Mucosa of gallbladder (tissue), 1 donor: ENCODE measurements around the gene DAB2IP. TPM values are rescaled to one million over a fixed set of nuclear protein-coding genes. Genes with fewer than 3 reads are reported as not detected.
"Not testable (repeated sequence)": the region's sequence is repeated elsewhere in the genome, so short reads cannot be mapped to it uniquely, and the experiment has no call there.

ENCODE experiments used
- DNase-seq: peaks from one replicate; pipeline ENCODE4 v3.0.0-alpha.2; 2020; ENCODE audit warnings: low spot score
- total RNA-seq: library from RNA; stranded (reverse); gene quantifications from one replicate; pipeline ENCODE4 v1.2.1, GENCODE V29; 2021
- donor health status: DM: no; HTN: no; CAD: no.

The DAB2IP gene
- 114 TPM for total RNA-seq

DNA sequence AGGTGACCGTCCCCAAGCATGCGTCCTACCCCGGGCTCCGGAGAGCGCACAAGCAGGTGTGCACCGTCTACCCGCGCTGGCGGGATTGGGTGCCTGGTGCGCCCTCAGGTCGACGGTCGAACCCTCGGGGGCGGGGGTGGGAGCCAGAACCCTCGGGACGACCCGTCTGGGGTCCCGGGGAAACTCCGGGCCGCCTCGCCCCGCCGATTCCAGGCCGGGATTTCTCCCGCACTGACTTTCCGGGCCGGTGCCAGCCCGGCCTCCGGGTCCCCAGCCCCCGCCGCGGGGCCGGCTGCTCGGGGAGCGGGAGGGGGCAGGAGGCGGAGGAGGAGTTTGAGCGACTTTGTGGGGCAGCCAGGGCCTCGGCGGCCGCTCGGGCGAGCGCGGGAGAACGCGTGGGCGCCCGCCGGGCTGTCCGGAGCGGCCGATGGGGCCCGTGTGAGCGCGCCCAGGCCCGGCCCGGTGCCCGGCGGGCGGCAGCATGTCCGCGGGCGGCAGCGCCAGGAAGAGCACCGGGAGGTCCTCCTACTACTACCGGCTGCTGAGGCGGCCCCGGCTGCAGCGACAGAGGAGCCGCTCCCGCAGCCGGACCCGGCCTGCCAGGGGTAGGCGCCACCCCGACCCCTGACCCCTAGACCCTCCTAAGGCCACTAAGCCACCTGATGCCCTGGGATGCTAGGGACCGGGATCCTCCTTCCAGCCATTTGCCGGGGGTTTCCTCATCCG, at the start of gene DAB2IP:
Gene DAB2IP, plus strand, starts transcription at position 340 of the 726 bp plus-strand sequence. Its CDS starts 142 bp downstream, at position 482.
- DNase-seq: peak; percentile 45

DNA sequence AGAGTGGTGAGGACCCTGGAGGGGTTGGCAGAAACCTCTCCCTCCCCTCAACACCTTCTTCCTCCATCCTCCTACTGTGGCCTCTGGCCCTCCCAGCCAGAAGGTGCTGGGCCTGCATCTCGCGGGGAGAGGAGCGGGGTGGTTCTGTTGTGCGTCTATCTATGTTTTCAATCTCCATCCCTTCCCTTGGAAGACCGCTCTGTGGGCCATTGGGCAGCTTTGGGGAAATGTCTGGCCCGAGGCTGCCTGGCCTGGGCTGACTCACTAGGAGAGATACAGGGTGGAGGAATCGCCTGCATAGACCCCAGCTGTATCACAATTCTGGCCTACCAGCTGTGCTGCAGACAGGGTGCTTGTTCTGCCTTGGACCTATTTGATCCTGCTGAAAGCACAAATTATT, 48.4 kb upstream of the DAB2IP start:
- no peak for DNase-seq

DNA sequence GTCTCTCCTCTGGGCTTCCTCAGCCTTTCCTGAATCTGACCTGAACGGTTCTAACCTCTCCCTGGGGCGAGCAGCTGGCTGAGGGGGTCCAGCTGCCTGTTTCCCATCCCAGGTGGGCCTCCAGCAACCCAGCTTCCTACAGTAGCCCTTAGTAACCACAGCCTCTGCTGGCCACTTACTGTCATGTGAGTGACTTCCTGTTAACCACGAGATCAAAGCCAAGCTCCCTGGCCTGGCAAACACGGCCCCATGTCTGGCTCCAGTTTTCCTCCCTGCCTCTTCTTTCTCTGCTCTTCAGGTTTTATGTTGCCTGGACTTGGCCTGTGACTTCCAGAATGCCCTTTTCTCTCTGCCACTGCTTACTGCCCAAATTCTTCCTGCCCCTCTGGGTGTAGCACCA, 47.2 kb upstream of the DAB2IP start:
- peak; percentile 50 for DNase-seq

DNA sequence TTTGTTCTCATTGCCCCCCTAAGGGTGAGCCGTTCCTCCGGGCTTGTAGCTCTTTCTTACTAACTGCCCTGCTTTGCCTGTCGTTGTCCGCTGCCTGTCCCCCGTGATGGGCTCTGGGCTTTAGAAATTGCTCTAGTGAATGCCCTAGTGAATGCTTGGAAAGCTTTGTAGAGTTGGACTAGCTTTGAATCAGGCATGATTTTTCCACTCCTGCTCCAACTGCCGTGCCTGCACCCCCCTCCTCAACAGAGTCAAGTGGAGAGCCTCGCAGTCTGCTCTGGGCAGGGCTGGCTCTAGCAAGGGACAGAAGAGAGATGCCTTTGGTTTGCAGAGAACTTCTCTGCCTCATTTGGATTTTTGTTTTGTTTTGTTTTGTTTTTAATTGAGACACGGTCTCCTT, 46.8 kb upstream of the DAB2IP start:
- DNase-seq: no peak

DNA sequence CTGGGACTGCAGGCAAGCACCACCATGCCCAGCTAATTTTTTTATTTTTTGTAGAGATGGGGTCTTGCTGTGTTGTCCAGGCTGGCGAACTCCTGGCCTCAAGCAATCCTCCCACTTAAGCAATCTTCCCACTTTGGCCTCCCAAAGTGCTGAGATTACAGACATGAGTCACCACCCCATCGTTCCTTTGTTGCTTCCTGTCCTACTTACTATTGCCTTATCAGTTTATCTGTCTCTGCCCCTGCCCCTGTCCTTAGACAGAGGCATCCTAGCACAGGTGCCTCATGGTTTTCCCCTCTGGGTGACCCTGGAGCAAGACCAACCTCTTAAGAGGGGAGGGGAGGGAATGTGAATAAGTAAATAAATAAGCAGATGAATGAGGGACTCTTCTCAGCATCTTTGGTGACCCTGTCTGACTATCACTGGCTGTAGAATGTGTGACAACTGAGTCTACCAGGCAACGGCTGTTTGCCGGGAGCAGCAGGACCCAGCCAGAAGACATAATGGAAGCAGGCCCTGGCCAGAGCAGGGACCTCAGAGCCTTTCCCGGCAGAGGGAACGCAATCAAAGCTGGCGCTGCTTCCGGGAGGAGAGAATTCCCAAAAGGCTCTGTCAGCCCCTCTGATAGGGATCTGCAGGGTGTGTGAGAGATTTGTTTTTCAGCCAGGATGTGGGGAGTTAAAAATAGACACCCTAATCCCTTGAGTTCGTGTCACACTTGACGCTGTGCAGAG, 43.8 kb upstream of the DAB2IP start:
- DNase-seq: no peak

DNA sequence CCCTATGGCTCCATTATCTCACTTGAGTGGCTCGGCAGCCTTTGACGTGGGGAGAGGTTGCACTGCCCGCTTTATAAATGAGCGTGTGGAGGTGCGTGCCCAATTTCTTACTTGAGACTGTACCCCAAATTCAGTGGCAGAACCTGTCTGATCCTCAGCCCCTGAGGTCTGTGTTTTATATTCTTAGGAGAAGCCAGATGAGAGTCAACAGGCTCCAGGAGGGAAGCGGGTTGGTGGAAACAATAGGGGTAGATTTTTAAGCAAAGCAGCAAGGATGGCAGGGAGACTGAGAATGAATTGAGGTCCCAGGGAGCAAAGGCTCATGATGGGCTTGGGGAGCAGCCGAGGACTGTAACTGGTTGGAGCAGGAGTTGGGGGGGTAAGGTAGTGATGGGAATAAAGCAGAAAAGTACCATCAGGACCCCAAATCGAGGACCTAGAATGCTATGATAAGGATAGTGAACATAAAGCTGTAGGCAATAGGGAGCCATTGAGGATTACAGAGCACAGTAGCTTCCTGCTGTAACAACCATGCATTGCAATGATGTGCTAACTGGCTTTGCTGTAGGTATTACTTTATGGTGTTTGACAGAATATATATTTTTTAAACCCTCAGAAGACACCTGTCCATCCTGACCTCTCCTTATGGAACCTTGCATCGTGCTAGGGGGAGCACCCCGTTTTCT, 43.1 kb upstream of the DAB2IP start:
- DNase-seq: no peak

DNA sequence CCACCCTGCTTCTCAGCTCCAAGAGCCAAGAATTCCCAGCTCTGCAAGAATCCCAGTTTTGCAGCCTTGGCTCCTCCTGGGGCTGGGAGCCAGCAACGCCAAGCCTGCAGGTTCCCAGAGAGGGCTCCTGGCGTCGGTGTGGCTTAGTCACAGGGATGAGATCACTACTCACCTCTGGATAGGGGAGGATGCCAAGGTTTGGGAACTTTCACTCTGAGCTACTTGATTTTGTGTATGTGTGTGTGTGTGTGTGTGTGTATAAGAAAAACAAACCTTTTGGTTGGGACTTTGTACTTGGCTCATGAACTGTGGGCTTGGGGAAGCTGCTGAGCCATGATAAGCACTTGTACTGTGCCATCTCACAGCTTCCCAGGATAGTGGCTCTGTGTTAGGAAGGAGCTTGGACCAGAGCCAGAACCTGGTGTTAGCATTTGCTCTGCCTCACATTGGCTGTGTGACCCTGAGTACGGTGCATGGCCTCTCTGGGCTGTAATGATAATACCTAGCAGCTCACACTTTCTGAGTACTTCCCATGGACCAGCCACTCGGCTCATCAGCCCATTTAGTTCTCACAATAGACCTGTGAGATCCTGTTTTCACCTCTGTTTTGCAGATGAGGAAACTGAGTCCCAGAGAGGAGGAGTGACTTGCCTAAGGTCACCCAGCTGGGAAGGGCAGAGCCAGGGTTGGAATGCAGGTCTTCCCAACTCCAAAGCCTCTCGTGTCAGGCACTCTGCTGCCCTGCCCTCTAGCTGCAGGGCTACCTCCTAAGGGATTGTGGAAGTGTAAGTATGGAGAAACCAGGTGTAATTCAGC, 41.4 kb upstream of the DAB2IP start:
- peak; percentile 87 for DNase-seq

DNA sequence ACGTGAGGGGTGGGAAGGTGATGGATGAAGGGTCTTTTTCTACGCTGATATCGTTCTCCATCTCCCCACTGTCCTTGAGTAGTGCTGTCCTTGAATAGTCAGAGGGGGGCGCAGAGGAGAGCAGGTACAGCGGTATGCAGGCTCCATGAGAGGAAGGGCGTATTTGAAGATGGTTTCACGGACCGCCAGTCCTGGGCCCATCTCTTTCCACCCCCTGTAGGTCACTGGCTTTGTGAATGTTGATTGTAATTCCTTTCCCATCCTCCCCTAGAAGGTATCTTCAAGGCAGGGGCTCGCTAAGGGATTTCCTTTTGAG, 40.8 kb upstream of the DAB2IP start:
- no peak for DNase-seq

DNA sequence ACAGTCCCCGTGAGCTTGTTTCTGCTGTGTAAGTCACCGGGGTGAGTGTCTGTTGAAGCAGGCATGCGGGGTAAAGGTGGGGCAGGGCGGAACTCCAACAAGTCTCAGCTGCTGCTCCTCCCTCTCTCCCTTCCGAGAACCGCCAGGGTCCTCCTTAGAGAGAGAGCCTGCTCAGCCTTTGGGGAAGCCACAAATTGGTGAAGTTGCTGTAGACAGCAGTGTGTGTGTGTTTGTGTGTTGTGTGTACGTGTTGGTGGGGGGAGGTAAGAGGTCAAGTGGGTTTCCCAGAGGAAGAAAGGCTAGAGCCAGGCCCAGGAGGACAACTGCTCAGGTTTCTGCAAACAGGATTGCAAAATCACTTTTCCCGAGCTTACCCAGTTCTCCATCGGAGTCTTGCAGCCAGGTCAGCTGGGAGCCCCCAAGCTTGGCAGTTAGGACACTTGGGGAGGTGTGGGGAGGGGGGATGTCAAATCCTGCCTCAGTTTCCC, 38.9 kb upstream of the DAB2IP start:
- peak; percentile 49 for DNase-seq

DNA sequence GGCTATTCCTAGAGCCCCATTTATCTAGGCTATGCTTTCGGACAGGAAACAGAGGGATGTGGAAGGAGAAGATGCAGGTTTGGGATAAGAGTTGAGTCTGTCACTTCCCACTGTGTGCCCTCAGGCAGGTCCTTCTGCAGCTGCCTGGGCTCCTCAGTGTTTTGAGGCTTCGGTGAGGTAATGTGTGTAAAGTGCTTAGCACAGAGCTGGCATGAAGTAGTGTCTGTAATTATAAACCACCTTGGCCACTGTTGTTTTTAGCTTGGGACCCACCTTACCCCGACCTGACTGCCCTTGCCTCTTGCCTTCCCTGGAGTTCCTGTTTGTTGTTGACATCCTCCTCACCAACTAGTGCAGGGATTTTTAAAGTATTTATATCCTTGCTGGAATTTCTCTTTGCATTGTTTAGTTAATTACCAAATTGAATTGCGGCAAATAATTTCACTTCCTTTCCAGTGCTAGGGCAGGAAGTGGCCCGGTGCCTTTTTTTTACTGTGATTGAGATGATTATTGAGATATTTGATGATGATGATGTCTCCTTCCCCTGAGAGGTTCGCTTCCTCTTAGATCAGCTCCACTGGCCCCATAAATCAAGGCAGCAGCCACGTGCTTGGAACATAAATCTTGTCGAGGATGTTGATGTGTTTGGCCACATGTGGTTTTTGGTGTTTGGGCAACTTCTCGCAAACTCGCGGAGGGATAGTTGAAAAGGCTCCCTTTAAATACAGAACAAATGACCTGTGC, 38.3 kb upstream of the DAB2IP start:
- DNase-seq: no peak

DNA sequence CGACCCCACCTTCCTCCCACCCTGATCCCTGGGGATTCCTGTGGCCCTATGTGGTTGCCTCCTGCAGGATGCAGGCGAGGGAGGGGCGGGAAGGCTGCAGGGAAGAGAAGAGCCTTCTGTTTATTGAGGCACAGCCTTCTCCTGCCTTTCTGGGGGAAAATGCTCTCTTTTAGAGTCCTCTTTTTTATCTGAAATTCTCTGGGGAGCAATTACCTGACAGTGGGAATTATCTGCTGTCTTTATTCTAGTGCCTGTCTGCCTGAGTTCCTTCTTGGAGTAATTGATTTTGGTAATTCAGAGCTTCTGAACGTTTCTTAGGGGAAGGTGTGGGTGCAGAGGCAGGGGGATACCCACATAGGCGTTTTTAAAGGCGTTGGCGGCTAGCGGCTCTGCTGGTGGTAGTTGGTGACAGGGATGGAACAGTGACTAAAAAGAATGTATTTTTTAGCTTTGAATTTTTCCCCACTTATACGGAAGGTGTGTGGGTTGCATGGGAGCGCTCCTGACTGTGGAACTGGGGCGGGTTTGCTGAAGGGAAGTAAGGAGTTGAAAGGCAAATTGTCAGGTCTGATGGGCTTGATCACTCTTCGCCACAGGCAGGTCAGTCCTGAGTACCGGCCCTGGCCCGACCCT, 35.2 kb upstream of the DAB2IP start:
- no peak for DNase-seq

DNA sequence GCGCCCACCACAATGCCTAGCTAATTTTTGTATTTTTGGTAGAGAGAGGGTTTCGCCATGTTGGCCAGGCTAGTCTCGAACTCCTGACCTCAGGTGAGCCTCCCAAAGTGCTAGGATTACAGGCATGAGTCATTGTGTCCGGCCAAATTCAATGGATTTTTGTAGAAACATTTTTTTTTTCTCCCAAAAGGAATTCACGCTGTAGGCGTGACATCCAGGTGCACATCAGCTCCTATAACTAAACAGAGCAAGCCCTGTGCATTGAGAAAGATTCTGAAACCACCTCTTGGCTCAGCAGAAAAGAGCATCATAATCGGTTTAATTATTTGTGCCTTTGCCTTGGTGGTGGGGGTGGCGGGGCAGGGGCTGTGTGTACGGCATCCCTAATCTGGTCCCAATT, 32.9 kb upstream of the DAB2IP start:
- no peak for DNase-seq

DNA sequence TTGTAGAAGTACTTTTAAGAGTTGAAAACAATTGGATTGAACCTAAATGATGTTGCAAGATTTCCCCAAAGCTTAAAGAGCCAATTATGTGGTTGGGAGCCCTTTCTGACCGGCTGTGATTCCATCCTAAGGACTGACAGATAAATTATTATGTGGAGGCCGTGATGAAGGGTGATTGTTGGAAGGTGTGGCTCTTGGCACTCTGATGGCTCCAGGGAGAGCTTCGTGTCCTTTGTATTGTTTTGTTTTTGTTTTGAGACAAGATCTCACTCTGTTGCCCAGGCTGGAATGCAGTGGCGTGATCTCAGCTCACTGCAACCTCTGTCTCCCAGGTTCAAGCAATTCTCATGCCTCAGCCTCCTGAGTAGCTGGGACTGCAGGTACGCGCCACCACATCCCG, 32.5 kb upstream of the DAB2IP start:
- DNase-seq: not testable (repeated sequence)

DNA sequence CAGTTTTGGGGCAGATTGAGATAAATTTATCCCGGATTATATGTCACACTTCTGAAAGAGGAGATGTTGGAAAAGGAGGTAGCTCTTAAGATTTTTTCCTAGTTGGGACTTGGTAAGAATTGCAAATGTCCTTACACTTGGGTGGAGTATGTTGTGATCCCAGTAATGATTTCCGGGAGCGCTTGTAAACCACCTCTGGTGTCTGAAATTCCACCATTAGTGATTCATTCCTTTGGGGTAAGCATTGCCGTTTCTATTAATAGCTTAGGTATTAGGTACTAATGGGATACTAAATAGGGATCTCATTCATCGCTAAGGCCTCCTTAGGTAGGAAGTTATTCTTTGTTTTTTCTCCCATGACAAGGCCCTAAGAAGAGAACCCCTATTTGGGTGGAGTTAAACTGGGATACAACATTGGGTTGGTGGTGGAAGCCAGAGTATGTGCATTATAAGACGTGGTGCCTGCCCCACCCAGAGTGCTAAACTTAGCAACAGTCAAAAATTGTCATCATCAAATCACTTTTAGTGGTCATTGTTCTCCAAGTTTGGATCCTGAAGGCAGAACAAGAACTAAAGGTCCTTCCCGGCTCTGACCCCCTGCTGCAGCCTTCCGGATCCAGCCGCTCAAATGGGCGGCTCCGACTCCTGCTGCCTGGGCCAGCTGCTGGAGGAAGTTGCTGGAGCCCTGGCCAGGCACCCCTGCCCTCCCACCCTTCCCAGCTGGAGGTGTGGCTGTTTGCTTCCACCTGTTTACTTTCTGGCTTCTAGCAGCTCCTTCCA, 31.7 kb upstream of the DAB2IP start:
- peak; percentile 66 for DNase-seq

DNA sequence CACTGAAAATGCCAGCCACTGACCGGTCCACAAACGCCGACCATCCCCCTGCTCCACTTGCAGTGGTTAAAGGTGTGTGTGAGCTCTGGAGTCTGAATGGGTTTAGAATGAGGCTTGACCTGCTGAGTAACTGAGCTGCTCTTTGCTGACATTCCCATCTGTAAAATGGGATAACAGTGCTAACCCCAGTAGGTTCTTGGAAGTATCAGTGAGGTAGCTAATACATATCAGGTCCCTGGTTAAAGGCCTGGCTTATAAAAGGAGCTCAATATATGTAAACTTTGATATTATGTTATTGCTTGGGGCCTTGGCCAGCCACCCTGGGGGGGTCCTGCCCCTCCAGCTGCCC, 31.1 kb upstream of the DAB2IP start:
- DNase-seq: no peak

DNA sequence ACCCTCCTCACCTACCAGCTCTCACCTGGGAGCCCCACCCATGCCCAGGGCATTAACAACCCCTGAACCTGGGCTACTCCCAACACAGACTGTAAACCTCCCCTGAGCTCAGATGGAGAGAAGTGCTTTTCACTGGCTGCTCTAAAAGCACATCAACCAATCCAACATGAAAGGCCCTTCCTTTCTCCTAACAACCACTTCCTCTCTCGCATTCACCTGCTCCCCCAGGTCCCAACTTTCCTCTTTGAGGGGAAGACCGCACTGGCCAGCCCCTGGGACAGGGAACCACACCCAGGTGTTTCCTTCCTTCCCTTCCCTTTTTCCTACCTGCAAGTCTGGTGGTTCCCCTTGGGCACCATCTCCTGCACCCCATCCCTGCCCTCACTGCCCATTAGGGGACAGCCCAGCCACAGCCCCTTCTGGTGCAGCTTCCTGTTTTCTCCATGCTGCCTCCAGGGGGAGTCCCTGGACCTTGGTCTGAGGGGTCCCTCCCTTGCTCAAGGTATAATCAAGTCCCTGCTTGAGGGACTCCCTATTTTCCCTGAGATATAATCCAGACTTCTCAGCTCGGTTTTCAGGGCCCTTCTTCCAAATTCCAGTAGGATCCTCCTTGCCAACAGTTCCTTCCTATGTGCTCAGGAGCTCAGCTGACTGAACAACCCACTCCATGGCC, 30.5 kb upstream of the DAB2IP start:
- no peak for DNase-seq

DNA sequence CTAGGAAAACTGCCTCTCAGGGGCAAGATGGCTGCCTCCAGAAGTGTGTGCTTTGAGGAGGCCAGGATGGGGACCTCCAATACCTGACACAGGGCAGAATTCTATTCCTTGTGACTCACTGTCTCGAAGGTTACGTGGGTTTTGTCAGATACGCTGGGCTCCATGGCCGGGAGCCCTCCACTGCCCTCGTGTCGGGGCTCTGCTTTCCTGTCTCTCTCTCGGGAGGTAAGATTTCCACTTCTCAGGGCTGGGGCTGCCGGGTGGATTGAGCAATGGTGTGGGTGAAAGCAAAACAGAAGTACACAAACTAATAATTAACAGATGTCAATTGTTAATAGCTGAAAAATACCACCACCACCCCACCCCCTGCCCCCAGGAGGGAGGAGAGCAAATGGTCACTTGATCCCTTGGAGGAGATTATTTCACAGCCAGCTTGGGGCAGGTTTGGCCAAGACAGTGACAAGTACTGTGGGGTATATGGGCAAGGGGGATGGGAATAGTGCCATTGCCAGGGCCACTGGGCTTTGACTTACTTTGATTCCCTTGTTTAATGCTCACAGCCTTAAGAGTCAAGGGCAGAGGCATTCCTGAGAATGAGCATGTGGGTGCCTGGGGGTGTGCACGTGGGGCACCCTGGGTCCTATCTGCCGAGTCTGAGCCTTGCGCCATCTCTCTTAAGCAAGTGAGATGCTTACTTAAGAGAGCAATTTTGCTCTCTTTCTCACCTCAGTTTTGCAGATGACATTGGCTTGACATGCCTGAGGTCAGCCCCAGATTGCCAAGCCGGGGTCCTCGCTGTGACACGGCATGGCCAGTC, 28.8 kb upstream of the DAB2IP start:
- peak; percentile 65 for DNase-seq

DNA sequence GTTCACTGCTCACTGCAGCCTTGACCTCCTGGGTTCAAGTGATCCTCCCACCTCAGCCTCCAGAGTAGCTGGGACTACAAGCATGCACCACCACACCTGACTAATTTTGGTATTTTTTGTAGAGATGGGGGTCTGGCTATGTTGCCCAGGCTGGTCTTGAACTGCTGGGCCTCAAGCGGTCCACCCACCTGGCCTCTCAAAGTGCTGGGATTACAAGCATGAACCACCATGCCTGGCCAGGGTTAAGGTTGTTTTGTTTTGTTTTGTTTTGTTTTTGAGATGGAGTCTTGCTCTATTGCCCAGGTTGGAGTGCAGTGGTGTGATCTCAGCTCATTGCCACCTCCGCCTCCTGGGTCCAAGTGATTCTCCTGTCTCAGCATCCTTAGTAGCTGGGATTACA, 28.0 kb upstream of the DAB2IP start:
- not testable (repeated sequence) for DNase-seq

DNA sequence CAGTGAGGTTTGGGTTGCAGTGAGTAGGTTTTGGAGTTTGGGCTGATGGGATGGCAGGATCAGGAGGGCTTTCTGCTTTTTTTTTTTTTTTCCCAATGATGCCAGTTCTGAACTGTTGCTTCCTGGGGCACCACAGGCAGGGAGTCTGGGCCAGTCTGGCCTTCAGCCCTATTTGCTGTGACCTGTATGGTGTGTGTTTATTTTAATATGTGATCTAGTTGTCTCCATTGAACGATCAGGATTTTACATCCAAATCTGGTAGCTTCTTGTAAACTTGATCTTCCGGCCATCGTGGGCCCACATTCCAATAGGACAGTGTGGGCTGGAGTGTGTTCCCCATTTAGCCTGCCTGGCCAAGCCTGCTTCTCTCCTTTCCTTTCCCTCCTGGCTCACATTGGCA, 25.8 kb upstream of the DAB2IP start:
- DNase-seq: peak; percentile 36
